Glutamatergic neuron (in vitro differentiated cells): Measurements from ENCODE around the gene RWDD4. TPM values are rescaled to one million over a fixed set of nuclear protein-coding genes. Genes with fewer than 3 reads are reported as not detected.

ENCODE experiments used
- DNase-seq: peaks from one replicate; pipeline ENCODE4 v3.0.0; 2022
- H3K27ac Mint-ChIP-seq: one replicate; pipeline ENCODE4 v1.8.0; 2020; ENCODE audit warnings: mild to moderate bottlenecking, mixed read lengths, inconsistent platforms; ENCODE audit not compliant: unreplicated experiment
- H3K27me3 Mint-ChIP-seq: one replicate; pipeline ENCODE4 v1.8.0; 2020; ENCODE audit warnings: mild to moderate bottlenecking, moderate library complexity, mixed read lengths, inconsistent platforms; ENCODE audit not compliant: unreplicated experiment
- H3K36me3 Mint-ChIP-seq: one replicate; pipeline ENCODE4 v1.8.0; 2020; ENCODE audit warnings: mild to moderate bottlenecking, mixed read lengths, inconsistent platforms; ENCODE audit not compliant: unreplicated experiment
- H3K4me1 Mint-ChIP-seq: one replicate; pipeline ENCODE4 v1.8.0; 2020; ENCODE audit warnings: mild to moderate bottlenecking, low read depth, mixed read lengths, inconsistent platforms; ENCODE audit not compliant: unreplicated experiment
- H3K4me3 Mint-ChIP-seq: one replicate; pipeline ENCODE4 v1.8.0; 2020; ENCODE audit warnings: mild to moderate bottlenecking, mixed read lengths, inconsistent platforms; ENCODE audit not compliant: unreplicated experiment
- H3K9me3 Mint-ChIP-seq: one replicate; pipeline ENCODE4 v1.8.0; 2020; ENCODE audit warnings: mild to moderate bottlenecking, moderate library complexity, mixed read lengths, inconsistent platforms; ENCODE audit not compliant: unreplicated experiment
- total RNA-seq: library from RNA; stranded (reverse); fragmentation: NEBNext Ultra II Directional; extraction: Animal tissue kit (Norgen Biotek cat#: 25700); gene quantifications from one replicate; pipeline ENCODE4 v1.2.1, GENCODE V29; 2021; ENCODE audit not compliant: unreplicated experiment
- TF ChIP-seq, protein P1 (sequence below): fragments of 200-600 bp; sonication (generic); IDR thresholded peaks from one replicate; pipeline ENCODE4 v1.5.0; 2021; ENCODE audit not compliant: partially characterized antibody, unreplicated experiment

The RWDD4 gene
- total RNA-seq, 1 donor from 2014 or later = 17.8 TPM

DNA sequence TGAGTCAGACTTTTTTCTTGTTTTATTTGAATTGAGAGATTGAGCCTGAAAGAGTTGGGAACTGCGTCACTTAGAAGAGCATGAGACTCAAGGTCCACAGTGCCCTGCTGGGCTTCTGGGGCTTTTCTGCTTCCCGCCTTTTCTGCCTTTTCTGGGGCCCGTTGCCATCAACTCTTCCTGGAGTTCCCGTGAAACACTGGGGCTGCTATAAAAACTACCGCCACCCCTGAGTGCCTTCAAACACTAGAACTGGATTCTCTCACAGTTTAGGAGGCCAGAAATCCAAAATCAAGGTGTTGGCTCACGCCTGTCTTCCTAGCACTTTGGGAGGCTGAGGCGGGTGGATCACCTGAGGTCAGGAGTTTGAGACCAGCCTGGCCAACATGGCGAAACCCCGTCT is 49.8 kb downstream of the RWDD4 start:
- H3K9me3 Mint-ChIP-seq = peaks cover 2% of the 10 kb centered on the region
- H3K4me3 Mint-ChIP-seq = no peak overlapping the region
- no peak for DNase-seq
- H3K27me3 Mint-ChIP-seq = no peaks in the 10 kb centered on the region
- TF ChIP-seq, protein P1, sequence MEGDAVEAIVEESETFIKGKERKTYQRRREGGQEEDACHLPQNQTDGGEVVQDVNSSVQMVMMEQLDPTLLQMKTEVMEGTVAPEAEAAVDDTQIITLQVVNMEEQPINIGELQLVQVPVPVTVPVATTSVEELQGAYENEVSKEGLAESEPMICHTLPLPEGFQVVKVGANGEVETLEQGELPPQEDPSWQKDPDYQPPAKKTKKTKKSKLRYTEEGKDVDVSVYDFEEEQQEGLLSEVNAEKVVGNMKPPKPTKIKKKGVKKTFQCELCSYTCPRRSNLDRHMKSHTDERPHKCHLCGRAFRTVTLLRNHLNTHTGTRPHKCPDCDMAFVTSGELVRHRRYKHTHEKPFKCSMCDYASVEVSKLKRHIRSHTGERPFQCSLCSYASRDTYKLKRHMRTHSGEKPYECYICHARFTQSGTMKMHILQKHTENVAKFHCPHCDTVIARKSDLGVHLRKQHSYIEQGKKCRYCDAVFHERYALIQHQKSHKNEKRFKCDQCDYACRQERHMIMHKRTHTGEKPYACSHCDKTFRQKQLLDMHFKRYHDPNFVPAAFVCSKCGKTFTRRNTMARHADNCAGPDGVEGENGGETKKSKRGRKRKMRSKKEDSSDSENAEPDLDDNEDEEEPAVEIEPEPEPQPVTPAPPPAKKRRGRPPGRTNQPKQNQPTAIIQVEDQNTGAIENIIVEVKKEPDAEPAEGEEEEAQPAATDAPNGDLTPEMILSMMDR = no peak
- no peaks in the 10 kb centered on the region for H3K36me3 Mint-ChIP-seq
- H3K27ac Mint-ChIP-seq = no peak overlapping the region
- peaks cover 6% of the 10 kb centered on the region for H3K4me1 Mint-ChIP-seq

DNA sequence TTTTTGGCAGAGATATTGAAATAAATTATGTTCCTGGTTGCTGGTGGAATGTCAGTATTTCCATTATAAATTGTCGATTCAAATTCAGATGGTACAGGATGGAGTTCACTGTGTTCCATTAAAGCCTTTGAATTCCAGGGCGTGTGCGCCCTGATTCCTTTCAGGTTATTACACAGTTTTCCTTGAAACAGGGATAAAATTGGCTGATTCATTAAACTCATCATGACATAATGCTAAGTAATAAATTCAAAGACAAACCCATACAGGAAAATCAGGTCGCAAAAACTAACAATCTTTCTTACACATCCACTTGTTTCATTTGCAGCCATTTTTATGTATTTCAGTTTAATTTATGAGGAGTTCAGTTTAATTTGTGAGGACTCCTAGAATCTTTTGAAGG is 51.1 kb downstream of the RWDD4 start:
- Mint-ChIP-seq H3K27ac (no peak overlapping the region), H3K4me3 (no peak overlapping the region), H3K4me1 (peaks cover 3% of the 10 kb centered on the region), H3K9me3 (peaks cover 2% of the 10 kb centered on the region), H3K27me3 (no peaks in the 10 kb centered on the region), H3K36me3 (no peaks in the 10 kb centered on the region)
- TF ChIP-seq, protein P1 = no peak
- no peak for DNase-seq

DNA sequence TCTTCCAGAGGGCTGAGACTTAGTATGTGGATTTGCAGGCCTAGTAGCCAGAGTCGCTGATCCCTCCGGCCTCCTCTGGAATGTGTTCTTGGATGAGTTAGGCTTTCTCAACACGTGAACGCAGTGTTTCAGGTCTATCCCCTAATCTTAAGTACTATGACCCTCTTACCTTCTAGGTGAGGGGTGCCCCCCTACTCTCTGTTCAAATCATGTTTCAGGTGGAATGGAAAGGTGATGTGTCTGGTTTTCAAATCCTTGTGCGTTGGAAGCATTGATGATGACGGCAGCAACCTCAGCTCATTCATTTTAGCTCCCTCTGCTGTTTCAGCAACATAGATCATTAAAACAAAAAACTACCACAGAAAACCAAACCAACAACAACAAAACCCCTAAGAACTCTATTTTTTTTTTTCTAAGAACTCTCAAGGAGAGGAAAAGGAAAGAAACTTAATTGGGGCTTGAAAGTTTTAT is 56.4 kb downstream of the RWDD4 start:
- H3K27ac Mint-ChIP-seq = no peak overlapping the region
- H3K4me1 Mint-ChIP-seq = no peaks in the 10 kb centered on the region
- no peak for DNase-seq
- H3K36me3 Mint-ChIP-seq = peaks cover 5% of the 10 kb centered on the region
- no peaks in the 10 kb centered on the region for H3K27me3 Mint-ChIP-seq
- TF ChIP-seq, protein P1 = no peak
- no peak overlapping the region for H3K4me3 Mint-ChIP-seq
- H3K9me3 Mint-ChIP-seq = no peaks in the 10 kb centered on the region

DNA sequence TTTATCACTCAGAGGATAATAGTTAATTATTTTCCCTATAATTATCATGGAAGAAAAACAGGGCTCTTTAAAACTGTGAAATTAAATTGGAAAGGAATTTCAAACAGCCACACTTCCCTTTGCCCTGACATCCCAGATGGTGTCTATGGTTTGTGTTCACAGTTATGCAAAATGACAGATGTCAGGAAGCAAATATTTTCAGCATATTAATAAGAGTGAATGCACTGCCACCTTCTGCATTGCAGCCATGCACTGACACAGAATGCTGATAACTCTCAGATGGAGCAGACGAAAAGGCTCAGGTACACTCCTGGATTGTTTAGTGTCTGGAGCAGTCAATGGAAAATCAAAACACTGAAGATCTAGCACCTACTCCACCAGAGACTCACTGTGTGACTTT is 57.6 kb downstream of the RWDD4 start:
- Mint-ChIP-seq H3K4me1 (no peaks in the 10 kb centered on the region), H3K9me3 (no peaks in the 10 kb centered on the region), H3K27ac (no peak overlapping the region), H3K36me3 (peaks cover 5% of the 10 kb centered on the region), H3K27me3 (no peaks in the 10 kb centered on the region), H3K4me3 (no peak overlapping the region)
- no peak for DNase-seq
- TF ChIP-seq, protein P1 = no peak

DNA sequence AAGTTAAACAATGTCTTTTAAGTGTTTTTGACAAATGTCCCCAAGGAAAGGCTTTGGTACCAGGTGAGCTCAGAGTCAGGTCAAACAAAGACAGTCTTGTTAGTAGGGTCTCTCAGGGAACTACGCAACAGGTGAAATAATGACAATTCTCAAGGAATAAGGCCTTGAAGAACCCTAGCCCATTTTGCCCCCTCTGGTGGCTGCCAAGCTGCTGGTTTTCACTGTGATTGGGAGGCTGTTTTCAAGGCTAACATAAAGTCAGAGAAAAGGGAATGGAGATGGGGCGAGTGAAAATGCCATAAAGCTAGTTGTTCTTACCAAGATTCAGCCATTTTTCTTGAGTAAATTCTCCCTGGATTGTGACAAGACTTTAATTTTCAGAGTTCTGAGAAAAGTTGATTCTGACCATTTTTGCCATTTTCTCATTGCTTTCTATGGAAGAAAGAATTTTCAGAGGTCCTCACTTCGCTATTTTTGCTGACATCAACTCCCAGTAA is 58.7 kb downstream of the RWDD4 start:
- H3K27me3 Mint-ChIP-seq = no peaks in the 10 kb centered on the region
- no peak overlapping the region for H3K27ac Mint-ChIP-seq
- no peaks in the 10 kb centered on the region for H3K9me3 Mint-ChIP-seq
- H3K36me3 Mint-ChIP-seq = peaks cover 5% of the 10 kb centered on the region
- no peak overlapping the region for H3K4me3 Mint-ChIP-seq
- H3K4me1 Mint-ChIP-seq = no peaks in the 10 kb centered on the region
- DNase-seq = no peak
- TF ChIP-seq, protein P1 = no peak
